ENCODE results near the gene HPCA.

Gene HPCA

GRCh38 chr1:32871364-32872191, 14.7 kb upstream of the HPCA start:
- DNase-seq (ENCODE audit: low read depth in 3 of 3), result no peak

GRCh38 chr1:32872192-32872460, 14.2 kb upstream of the HPCA start:
- DNase-seq (ENCODE audit: low read depth in 3 of 3), result no peak

DNA sequence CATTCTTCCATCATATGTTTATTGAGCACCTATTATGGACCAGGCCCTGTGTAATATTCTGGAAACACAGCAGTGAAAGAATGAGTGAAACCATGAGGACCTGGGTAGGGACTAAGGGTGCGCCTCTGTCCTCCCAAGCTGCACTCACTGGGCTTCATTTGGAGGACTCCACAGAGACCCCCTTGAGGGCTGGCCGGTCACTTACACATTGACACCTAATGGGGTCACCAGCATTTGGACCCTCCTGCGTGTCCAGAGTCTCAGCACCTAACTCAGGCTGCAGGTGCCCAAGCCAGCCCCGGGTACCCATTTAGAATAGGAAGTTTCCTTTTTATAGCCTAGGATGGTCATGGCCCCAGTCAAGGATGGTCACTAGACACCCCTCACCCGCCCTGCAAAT, 12.8 kb upstream of the HPCA start:
- DNase-seq (ENCODE audit: low read depth in 3 of 3), result no peak

DNA sequence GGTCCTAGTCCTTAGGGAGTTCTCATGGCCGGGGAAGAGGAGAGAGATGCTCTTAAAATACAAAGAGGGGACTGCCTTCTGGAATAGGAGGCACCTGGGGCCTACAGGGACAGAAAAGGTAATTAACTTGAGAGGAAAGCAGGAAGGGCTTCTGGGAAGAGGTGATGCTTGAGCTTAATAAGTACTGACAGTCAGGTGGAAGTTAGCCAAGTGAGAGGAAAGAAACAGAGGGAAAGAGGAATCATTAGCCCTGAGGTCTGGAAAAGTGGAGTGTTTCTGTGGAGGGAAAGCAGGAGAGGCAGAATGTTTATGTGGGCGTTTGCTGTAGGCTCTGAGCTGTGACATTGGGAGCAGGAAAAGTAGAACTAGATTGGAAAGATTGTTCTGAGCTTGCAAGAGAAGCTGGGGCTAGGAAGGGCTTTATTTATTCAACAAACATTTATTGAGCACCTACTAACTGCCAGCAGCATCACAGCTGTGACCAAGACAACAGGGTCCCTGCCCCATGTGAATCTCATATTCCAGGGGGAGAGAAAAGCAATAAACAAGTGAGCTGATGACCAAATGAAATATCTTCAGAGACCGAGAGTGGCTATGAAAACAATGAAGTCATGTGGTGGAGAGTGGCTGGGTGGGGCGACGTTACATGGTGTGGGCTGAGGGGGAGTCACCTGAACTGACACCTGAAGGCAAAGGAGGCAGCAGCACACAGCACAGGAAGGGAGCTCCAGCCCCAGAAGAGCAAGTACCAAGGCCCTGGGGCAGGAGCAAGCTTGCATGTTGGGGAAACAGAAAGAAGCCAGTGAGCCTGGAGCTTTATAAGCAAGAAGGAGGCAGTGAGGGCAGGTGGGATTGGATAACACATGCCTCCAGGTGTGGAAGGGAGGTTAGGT, 11.2 kb upstream of the HPCA start:
- no peak for DNase-seq (ENCODE audit: low read depth in 3 of 3)

DNA sequence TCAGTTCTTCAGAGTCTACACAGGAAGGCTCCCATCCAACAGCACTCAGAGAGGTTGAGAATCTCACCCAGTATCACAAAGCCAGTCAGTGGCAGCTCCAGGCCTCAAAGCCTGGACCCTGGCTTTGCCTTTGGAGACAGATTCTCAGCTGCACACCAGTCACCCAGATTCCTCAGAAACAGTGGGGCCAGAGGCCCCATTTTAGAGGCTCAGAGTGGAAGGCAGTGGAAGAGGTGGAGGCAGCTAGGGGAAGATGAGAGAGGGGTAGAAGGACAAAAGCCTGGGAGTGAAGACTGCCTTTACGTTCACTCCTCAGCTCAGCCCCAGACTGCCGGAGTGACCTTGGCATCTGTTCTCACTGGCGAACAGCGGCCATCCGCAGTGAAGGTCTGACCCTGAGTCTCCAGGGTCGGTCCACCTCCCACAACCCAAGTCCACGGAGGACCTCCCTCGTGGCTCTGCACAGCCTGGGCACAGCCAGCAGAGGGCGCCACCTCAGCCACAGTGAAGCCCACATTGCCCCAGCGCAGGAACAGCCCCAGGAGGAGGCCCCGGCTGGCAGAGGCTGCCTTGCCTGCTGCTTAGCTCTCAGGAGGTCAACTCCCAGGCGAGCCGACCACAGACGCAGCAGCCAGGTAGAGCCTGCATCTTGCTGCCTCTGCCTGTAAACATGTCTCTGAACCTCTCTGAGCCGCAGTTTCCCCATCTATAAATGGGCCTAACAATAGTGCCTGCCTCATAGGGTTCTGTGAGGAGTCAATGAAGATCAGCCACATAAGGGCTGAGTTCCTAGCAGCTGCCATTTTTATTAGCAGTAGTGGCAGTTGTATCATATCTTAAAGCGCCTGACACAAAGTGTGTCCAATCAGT, 9.7 kb upstream of the HPCA start:
- peak; percentile 27 to 61 (median 31) for DNase-seq (ENCODE audit: low read depth in 3 of 3)

- DNase-seq (ENCODE audit: low read depth in 3 of 3), result no peak
Observed at GRCh38 chr1:32877211-32878110, 8.8 kb upstream of the HPCA start.

- no peak for DNase-seq (ENCODE audit: low read depth in 3 of 3)
Observed at GRCh38 chr1:32878183-32878582, 8.1 kb upstream of the HPCA start.

GRCh38 chr1:32878637-32879041, 7.7 kb upstream of the HPCA start:
- no peak for DNase-seq (ENCODE audit: low read depth in 3 of 3)

- no peak for DNase-seq (ENCODE audit: low read depth in 3 of 3)
Observed at GRCh38 chr1:32881291-32881690, 5.0 kb upstream of the HPCA start.

DNA sequence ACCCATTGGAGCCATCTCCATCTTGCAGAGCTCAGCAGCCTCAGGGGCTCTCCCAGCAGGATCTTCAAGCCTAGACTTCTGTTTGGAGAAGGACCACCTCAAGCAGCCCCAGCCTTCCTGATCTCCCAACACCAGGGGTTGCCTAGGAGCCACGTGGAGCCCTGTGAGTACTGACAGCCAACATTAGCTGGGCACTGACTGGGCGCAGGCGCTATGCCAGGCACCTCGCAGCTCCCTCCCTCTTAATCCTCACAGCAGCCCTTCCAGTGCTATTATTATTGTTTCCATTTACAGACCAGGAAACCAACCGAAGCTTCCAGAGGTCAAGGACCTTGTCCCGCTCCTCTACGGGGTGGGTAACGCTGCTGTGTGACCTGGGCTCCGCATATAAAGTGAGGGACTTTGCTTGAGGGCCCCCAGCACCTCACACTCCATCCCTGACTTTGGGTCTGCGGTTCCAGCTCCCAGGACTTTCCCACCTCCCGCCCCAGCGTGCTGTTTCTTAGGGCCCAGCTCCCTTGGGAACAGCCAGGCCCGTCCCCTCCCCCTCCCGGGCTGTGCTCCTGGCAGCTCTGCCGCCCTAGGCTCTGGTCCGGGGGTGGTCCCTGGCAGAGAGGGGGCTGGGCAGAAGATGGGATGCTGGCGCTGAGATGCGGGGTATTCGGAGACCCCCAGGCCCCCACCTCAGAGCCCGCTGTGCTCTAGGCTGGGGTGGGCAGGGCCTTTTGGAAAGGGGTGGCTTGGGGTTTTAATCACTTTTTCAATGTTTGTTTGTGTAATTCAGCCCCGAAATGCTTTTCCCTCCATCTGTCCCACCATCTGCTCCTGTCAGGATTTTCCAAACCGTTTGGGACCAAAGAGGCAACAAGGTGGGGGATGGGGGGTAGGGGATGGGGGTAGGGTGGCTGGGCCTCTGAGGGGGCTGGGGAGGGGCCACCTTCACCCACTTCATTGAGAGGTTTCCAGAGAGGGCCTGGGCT, 4.1 kb upstream of the HPCA start:
- no peak for DNase-seq (ENCODE audit: low read depth in 3 of 3)

DNA sequence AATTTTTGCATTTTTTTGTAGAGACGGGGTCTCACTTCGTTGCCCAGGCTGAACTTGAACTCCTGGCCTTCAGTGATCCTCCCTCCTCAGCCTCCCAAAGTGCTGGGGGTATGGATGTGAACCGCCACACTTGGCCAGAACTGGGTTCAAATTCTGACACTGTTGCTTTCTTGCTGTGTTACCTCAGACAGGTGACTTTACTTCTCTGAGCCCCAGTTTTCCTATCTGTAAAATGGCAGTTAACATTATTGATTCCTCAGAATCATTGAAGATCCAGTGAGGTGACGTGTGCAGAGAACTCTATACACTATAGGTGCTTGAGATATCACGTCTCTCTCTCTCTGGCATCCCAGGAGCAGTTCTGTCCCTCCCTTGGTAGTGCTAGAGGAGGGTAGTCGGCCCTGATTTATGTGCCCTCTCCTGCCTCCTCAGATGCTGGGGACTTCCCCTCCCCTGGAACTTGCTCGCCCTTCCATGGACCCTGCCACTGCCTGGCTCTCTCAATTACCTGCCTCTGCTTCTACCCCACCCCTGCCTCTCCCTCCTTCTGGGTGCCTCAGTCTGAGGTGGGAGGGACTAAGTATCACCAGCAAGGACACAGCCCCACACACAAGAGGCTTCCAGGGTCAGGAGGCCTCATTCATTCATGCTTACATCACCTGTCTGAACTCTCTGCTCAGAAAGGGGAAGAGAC, 2.8 kb upstream of the HPCA start:
- no peak for DNase-seq (ENCODE audit: low read depth in 3 of 3)

DNA sequence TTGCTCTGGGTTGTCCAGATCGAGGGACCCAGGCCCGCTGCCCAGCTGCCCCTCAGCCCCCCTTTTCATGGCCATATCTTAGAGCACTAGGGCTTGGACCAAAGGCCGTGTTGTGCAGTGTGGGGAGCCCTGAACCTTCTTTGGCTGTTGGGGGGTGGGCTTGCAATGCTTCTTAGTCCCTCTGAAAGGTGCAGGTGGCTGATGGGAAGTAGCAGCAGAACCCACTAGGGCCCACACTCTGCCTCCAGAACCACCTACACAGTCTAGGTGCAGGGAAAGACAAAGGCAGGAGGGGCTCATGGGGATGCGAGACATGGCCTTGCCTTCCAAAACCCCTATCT, 2.3 kb upstream of the HPCA start:
- no peak for DNase-seq (ENCODE audit: low read depth in 3 of 3)

GRCh38 chr1:32884726-32885125, 1.6 kb upstream of the HPCA start:
- no peak for DNase-seq (ENCODE audit: low read depth in 3 of 3)

DNA sequence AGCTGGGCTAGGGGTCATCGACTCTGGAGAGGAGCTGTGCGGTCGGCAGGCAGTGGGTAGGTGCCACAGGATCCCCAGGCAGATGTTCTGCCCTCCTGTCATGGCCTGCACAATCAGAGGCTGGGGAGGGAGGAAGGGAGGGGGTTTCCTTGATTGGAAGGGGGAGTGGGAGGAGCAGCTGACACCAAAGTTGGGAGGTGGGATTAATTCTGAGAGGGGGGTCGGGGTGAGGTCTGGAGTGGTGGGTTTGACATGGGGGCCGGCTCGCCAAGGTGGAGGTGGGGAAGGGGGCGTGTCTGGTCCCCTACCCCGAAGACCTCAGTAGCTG, 651 bp upstream of the HPCA start:
- DNase-seq (ENCODE audit: low read depth in 3 of 3), result no peak

DNA sequence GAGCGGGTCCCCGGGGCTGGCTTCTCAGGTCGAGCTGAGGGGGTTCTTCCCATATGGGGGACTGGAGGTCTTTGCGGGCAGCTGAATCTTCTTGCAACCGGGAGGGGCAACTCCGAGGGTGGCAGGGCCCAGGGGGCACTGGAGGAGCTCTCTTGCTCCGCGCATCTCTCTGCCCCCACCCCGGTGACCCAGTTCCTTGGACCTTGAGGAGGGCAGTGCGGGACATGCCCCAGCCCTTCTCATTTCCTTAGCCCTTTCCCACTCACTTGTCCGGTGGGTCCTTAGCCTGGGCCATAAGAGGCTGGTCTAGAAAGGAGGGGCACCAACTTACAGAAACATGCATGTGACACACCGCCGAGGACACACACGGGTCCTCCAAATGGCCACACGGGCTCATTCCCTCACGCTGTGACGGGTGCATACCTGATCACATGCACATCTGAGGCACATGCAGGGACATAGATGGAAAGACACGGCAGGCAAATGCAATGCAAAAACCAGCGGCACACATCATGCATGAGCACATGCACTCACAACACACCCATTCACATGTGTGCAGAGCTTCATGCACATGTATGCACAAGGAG, 630 bp downstream of the HPCA start:
- DNase-seq (ENCODE audit: low read depth in 3 of 3), result no peak

GRCh38 chr1:32887623-32888022, 1.3 kb downstream of the HPCA start:
- no peak for DNase-seq (ENCODE audit: low read depth in 3 of 3)

DNA sequence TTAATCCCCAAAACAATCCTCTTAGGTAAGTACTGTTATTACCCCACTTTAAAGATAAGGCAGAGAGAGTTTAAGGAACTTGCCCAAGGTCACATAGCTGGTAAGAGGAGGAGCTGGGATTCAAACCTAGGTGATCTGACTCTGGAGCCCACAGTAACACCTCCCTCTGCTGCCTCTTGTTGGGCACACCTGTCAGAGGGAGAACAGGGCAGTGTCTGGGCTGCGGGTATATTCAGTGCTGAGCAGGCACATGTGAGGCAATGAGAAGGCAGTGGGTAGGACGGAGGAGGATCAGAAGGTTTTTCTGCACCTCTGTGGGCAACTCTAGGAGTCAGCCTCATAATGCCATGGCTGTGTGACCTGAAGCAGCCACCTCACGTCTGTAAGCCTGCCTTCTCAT, 1.8 kb downstream of the HPCA start:
- no peak for DNase-seq (ENCODE audit: low read depth in 3 of 3)

DNA sequence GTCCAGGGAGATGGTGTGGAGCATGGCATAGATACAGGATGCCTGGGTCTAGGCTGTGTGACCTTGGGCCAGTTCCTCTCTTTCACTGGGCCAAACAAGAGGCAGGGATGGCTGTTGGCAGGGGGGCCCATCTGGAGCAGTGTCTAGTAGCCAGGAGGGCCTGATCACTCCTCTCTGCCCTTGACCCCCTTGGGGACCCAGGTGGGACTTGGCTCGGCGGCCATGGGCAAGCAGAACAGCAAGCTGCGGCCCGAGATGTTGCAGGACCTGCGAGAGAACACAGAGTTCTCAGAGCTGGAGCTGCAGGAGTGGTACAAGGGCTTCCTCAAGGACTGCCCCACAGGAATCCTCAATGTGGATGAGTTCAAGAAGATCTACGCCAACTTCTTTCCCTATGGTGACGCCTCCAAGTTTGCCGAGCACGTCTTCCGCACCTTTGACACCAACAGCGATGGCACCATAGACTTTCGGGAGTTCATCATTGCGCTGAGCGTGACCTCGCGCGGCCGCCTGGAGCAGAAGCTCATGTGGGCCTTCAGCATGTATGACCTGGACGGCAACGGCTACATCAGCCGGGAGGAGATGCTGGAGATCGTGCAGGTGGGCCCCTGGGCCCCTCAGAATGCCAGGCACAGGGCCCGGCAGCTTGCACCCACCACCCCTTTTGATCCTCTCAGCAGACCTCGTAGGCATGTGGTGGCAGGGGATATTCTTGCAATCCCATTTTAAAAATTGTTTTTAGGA, 2.6 kb downstream of the HPCA start:
- no peak for DNase-seq (ENCODE audit: low read depth in 3 of 3)
